CD8-positive, alpha-beta memory T cell (primary cell): ENCODE measurements around the gene ADAMTSL1. TPM values are rescaled to one million over a fixed set of nuclear protein-coding genes. Genes with fewer than 3 reads are reported as not detected.

Experiments
- CTCF ChIA-PET: fragments of 350-600 bp; sonication (Branson Sonifier 250); formaldehyde crosslinking; loops from one replicate; lab custom pipeline; 2021; ENCODE audit warnings: antibody characterized with exemption; lab: Charles Lee
- POLR2A ChIA-PET: fragments of 350-600 bp; sonication (Branson Sonifier 250); formaldehyde crosslinking; loops from one replicate; lab custom pipeline; 2021; ENCODE audit warnings: antibody characterized with exemption; lab: Charles Lee
- DNase-seq, 5 donors: peaks; one replicate each; pipeline versions ENCODE4 v3.0.0 to v3.0.0-alpha.2; 2020 to 2022; ENCODE audit warnings: mixed read lengths in 1 of 5
- H3K27ac ChIP-seq: one replicate; pipeline ENCODE4 v1.7.0; 2013; ENCODE audit warnings: low read depth, mild to moderate bottlenecking, low read length, moderate library complexity
- H3K27me3 ChIP-seq: 2 replicates; pipeline ENCODE4 v1.7.0; 2013; ENCODE audit warnings: low read length, mild to moderate bottlenecking; ENCODE audit not compliant: insufficient read depth, poor library complexity, severe bottlenecking
- H3K36me3 ChIP-seq: 2 replicates; pipeline ENCODE4 v1.7.0; 2013; ENCODE audit warnings: mild to moderate bottlenecking, low read length, moderate library complexity; ENCODE audit not compliant: insufficient read depth
- H3K4me1 ChIP-seq: 2 replicates; pipeline ENCODE4 v1.7.0; 2013; ENCODE audit warnings: mild to moderate bottlenecking, low read length, moderate library complexity; ENCODE audit not compliant: insufficient read depth
- H3K4me3 ChIP-seq: 2 replicates; pipeline ENCODE4 v1.7.0; 2013; ENCODE audit warnings: mild to moderate bottlenecking, low read length
- H3K9me3 ChIP-seq: 2 replicates; pipeline ENCODE4 v1.7.0; 2013; ENCODE audit warnings: mild to moderate bottlenecking, low read length
- H3K27ac Mint-ChIP-seq, 8 donors: one replicate each; pipeline ENCODE4 v1.8.0; 2020 to 2021; ENCODE audit warnings: mixed read lengths in 8 of 8, mild to moderate bottlenecking in 6 of 8, inconsistent platforms in 3 of 8, moderate library complexity in 3 of 8
- H3K27me3 Mint-ChIP-seq, 2 donors: one replicate each; pipeline ENCODE4 v1.8.0; 2020 to 2021; ENCODE audit warnings: mixed read lengths in 2 of 2, mild to moderate bottlenecking in 1 of 2, moderate library complexity in 1 of 2
- H3K36me3 Mint-ChIP-seq, 3 donors: one replicate each; pipeline ENCODE4 v1.8.0; 2020 to 2021; ENCODE audit warnings: mixed read lengths in 3 of 3, inconsistent platforms in 1 of 3, mild to moderate bottlenecking in 1 of 3
- H3K4me1 Mint-ChIP-seq, 3 donors: one replicate each; pipeline ENCODE4 v1.8.0; 2020 to 2021; ENCODE audit warnings: mixed read lengths in 3 of 3, inconsistent platforms in 1 of 3, mild to moderate bottlenecking in 1 of 3
- H3K4me3 Mint-ChIP-seq, 7 donors: one replicate each; pipeline ENCODE4 v1.8.0; 2020 to 2021; ENCODE audit warnings: mixed read lengths in 7 of 7, mild to moderate bottlenecking in 6 of 7, moderate library complexity in 4 of 7, inconsistent platforms in 2 of 7
- H3K9me3 Mint-ChIP-seq, 5 donors: one replicate each; pipeline ENCODE4 v1.8.0; 2020 to 2022; ENCODE audit warnings: mixed read lengths in 5 of 5, mild to moderate bottlenecking in 3 of 5, moderate library complexity in 2 of 5, inconsistent platforms in 1 of 5
- polyA plus RNA-seq: library from polyadenylated mRNA; unstranded; fragments of 300-500 nt; fragmentation: Illumina TruSeq; gene quantifications from one replicate; pipeline ENCODE4 v1.2.3, GENCODE V29; 2021
- total RNA-seq, 2 experiments: library from RNA; stranded (reverse); gene quantifications; one replicate each; pipeline ENCODE4 v1.2.3, GENCODE V29; 2021

ADAMTSL1 gene
- total and polyA plus RNA-seq, 3 experiments from 2014 or later = not detected

- Mint-ChIP-seq H3K27me3 (peaks cover 2 to 13% of the 10 kb centered on the region in 2 donors), H3K4me3 (no peak overlapping the region), H3K9me3 (peaks cover 8 to 19% (median 16%) of the 10 kb centered on the region in 5 donors), H3K36me3 (peaks cover 0 to 17% (median 3%) of the 10 kb centered on the region in 3 donors), H3K4me1 (peaks cover 4 to 12% (median 5%) of the 10 kb centered on the region in 3 donors), H3K27ac (no peak overlapping the region)
- Histone ChIP-seq H3K4me3 (no peak overlapping the region), H3K36me3 (no peaks in the 10 kb centered on the region), H3K4me1 (no peaks in the 10 kb centered on the region), H3K9me3 (no peaks in the 10 kb centered on the region), H3K27me3 (no peaks in the 10 kb centered on the region), H3K27ac (no peak overlapping the region)
- no peak for DNase-seq
- ChIA-PET CTCF (interaction anchor here (0.8 kb wide), 1 partner anchor 51 kb away, joined by 3 read pairs; no protein-coding TSS in a partner anchor), POLR2A (no interaction called here)
Measured at GRCh38 chr9:18891946-18892670, 418.2 kb downstream of the ADAMTSL1 start.

GRCh38 chr9:18893046-18893445 is 419.1 kb downstream of the ADAMTSL1 start:
- Histone ChIP-seq H3K9me3 (no peaks in the 10 kb centered on the region), H3K27me3 (no peaks in the 10 kb centered on the region), H3K4me1 (no peaks in the 10 kb centered on the region), H3K27ac (no peak overlapping the region), H3K4me3 (no peak overlapping the region), H3K36me3 (no peaks in the 10 kb centered on the region)
- H3K27ac Mint-ChIP-seq = no peak overlapping the region
- no peak overlapping the region for H3K4me3 Mint-ChIP-seq
- peaks cover 4 to 12% (median 5%) of the 10 kb centered on the region in 3 donors for H3K4me1 Mint-ChIP-seq
- CTCF ChIA-PET = interaction anchor here (0.8 kb wide), 1 partner anchor 50 kb away, joined by 3 read pairs; no protein-coding TSS in a partner anchor
- peaks cover 8 to 19% (median 16%) of the 10 kb centered on the region in 5 donors for H3K9me3 Mint-ChIP-seq
- peaks cover 0 to 17% (median 3%) of the 10 kb centered on the region in 3 donors for H3K36me3 Mint-ChIP-seq
- DNase-seq = no peak
- peaks cover 2 to 13% of the 10 kb centered on the region in 2 donors for H3K27me3 Mint-ChIP-seq
- POLR2A ChIA-PET = no interaction called here

- peaks cover 8 to 19% (median 16%) of the 10 kb centered on the region in 5 donors for H3K9me3 Mint-ChIP-seq
- no peak overlapping the region for H3K27ac Mint-ChIP-seq
- no peaks in the 10 kb centered on the region for H3K36me3 ChIP-seq
- DNase-seq = no peak
- no peak overlapping the region for H3K27ac ChIP-seq
- POLR2A ChIA-PET = no interaction called here
- H3K4me3 ChIP-seq = no peak overlapping the region
- peaks cover 4 to 12% (median 5%) of the 10 kb centered on the region in 3 donors for H3K4me1 Mint-ChIP-seq
- H3K4me1 ChIP-seq = no peaks in the 10 kb centered on the region
- CTCF ChIA-PET = no interaction called here
- peaks cover 2 to 13% of the 10 kb centered on the region in 2 donors for H3K27me3 Mint-ChIP-seq
- H3K9me3 ChIP-seq = no peaks in the 10 kb centered on the region
- peaks cover 0 to 20% (median 3%) of the 10 kb centered on the region in 3 donors for H3K36me3 Mint-ChIP-seq
- no peaks in the 10 kb centered on the region for H3K27me3 ChIP-seq
- no peak overlapping the region for H3K4me3 Mint-ChIP-seq
Measured at GRCh38 chr9:18893491-18893890, 419.5 kb downstream of the ADAMTSL1 start.

GRCh38 chr9:18896004-18896403 is 422.1 kb downstream of the ADAMTSL1 start:
- Histone ChIP-seq H3K27me3 (no peaks in the 10 kb centered on the region), H3K4me3 (no peak overlapping the region), H3K4me1 (no peaks in the 10 kb centered on the region), H3K36me3 (no peaks in the 10 kb centered on the region), H3K27ac (no peak overlapping the region), H3K9me3 (no peaks in the 10 kb centered on the region)
- H3K9me3 Mint-ChIP-seq = peaks cover 8 to 22% (median 18%) of the 10 kb centered on the region in 5 donors
- POLR2A ChIA-PET = no interaction called here
- peaks cover 2 to 6% of the 10 kb centered on the region in 2 donors for H3K27me3 Mint-ChIP-seq
- H3K27ac Mint-ChIP-seq = no peak overlapping the region
- H3K4me1 Mint-ChIP-seq = peaks cover 4 to 12% (median 5%) of the 10 kb centered on the region in 3 donors
- DNase-seq = no peak
- peaks cover 0 to 20% (median 3%) of the 10 kb centered on the region in 3 donors for H3K36me3 Mint-ChIP-seq
- CTCF ChIA-PET = no interaction called here
- no peak overlapping the region for H3K4me3 Mint-ChIP-seq

GRCh38 chr9:18896531-18897179 is 422.7 kb downstream of the ADAMTSL1 start:
- Histone ChIP-seq H3K9me3 (no peaks in the 10 kb centered on the region), H3K36me3 (no peaks in the 10 kb centered on the region), H3K4me3 (no peak overlapping the region), H3K27ac (no peak overlapping the region), H3K27me3 (no peaks in the 10 kb centered on the region), H3K4me1 (no peaks in the 10 kb centered on the region)
- Mint-ChIP-seq H3K9me3 (peaks cover 8 to 23% (median 20%) of the 10 kb centered on the region in 5 donors), H3K4me1 (peaks cover 4 to 12% (median 5%) of the 10 kb centered on the region in 3 donors), H3K36me3 (peaks cover 0 to 20% (median 3%) of the 10 kb centered on the region in 3 donors), H3K4me3 (no peak overlapping the region), H3K27ac (no peak overlapping the region), H3K27me3 (peaks cover under 1 to 2% of the 10 kb centered on the region in 2 donors)
- no peak for DNase-seq
- CTCF ChIA-PET = no interaction called here
- POLR2A ChIA-PET = no interaction called here

GRCh38 chr9:18903450-18903849 is 429.5 kb downstream of the ADAMTSL1 start:
- ChIA-PET CTCF (no interaction called here), POLR2A (interaction anchor here (0.7 kb wide), 1 partner anchor 130 kb away, joined by 6 read pairs; the partner anchor contains the start of gene SAXO1)
- H3K36me3 Mint-ChIP-seq = no peaks in the 10 kb centered on the region
- no peak overlapping the region for H3K27ac Mint-ChIP-seq
- peaks cover 9 to 22% (median 12%) of the 10 kb centered on the region in 5 donors for H3K9me3 Mint-ChIP-seq
- Histone ChIP-seq H3K4me1 (no peaks in the 10 kb centered on the region), H3K4me3 (no peak overlapping the region), H3K27me3 (no peaks in the 10 kb centered on the region), H3K9me3 (no peaks in the 10 kb centered on the region), H3K27ac (no peak overlapping the region), H3K36me3 (no peaks in the 10 kb centered on the region)
- H3K27me3 Mint-ChIP-seq = peaks cover 7 to 9% of the 10 kb centered on the region in 2 donors
- no peak overlapping the region for H3K4me3 Mint-ChIP-seq
- no peak for DNase-seq
- no peaks in the 10 kb centered on the region for H3K4me1 Mint-ChIP-seq

GRCh38 chr9:18905028-18905882 is 431.3 kb downstream of the ADAMTSL1 start:
- peaks cover 10 to 15% of the 10 kb centered on the region in 2 donors for H3K27me3 Mint-ChIP-seq
- ChIA-PET POLR2A (no interaction called here), CTCF (no interaction called here)
- Histone ChIP-seq H3K36me3 (no peaks in the 10 kb centered on the region), H3K27me3 (no peaks in the 10 kb centered on the region), H3K4me1 (no peaks in the 10 kb centered on the region), H3K27ac (no peak overlapping the region), H3K9me3 (no peaks in the 10 kb centered on the region), H3K4me3 (no peak overlapping the region)
- H3K27ac Mint-ChIP-seq = no peak overlapping the region
- H3K4me1 Mint-ChIP-seq = no peaks in the 10 kb centered on the region
- DNase-seq = no peak
- H3K4me3 Mint-ChIP-seq = no peak overlapping the region
- peaks cover 6 to 22% (median 10%) of the 10 kb centered on the region in 5 donors for H3K9me3 Mint-ChIP-seq
- no peaks in the 10 kb centered on the region for H3K36me3 Mint-ChIP-seq
